OCI-LY1 (cell line): Measurements from ENCODE around the gene LHX3.

ENCODE experiments used
- H2AFZ ChIP-seq: fragments of 200-600 bp; sonication (generic), shearing (Covaris generic); 2 replicates; pipeline ENCODE4 v1.6.0; 2014; ENCODE audit warnings: antibody characterized with exemption, mild to moderate bottlenecking, low read length
- H3F3A ChIP-seq: fragments of 200-600 bp; sonication (generic), shearing (Covaris generic); 2 replicates; pipeline ENCODE4 v1.6.0; 2014; ENCODE audit warnings: mild to moderate bottlenecking, antibody characterized with exemption, low read length, moderate library complexity; ENCODE audit not compliant: insufficient read depth
- H3K27ac ChIP-seq: fragments of 200-600 bp; sonication (generic); 2 replicates; pipeline ENCODE4 v1.5.1; 2014; ENCODE audit warnings: low read length, mixed run types, mild to moderate bottlenecking, low read depth; ENCODE audit not compliant: poor library complexity, severe bottlenecking
- H3K27me3 ChIP-seq: fragments of 200-600 bp; sonication (generic); 2 replicates; pipeline ENCODE4 v1.6.0; 2014; ENCODE audit warnings: antibody characterized with exemption, mild to moderate bottlenecking, low read length, moderate library complexity; ENCODE audit not compliant: insufficient read depth
- H3K36me3 ChIP-seq: fragments of 200-600 bp; sonication (generic); 2 replicates; pipeline ENCODE4 v1.6.1; 2014; ENCODE audit warnings: mild to moderate bottlenecking, antibody characterized with exemption, low read length, moderate library complexity, mixed read lengths; ENCODE audit not compliant: insufficient read depth
- H3K4me1 ChIP-seq: fragments of 200-600 bp; sonication (generic); 2 replicates; pipeline ENCODE4 v1.5.1; 2014; ENCODE audit warnings: mild to moderate bottlenecking, low read length, moderate library complexity; ENCODE audit not compliant: insufficient read depth, severe bottlenecking
- H3K4me2 ChIP-seq: fragments of 200-600 bp; sonication (generic), shearing (Covaris generic); 2 replicates; pipeline ENCODE4 v1.6.1; 2014; ENCODE audit warnings: low read length
- H3K4me3 ChIP-seq: fragments of 200-600 bp; sonication (generic); 2 replicates; pipeline ENCODE4 v1.5.1; 2014; ENCODE audit warnings: low read length, low read depth, mild to moderate bottlenecking, mixed read lengths; ENCODE audit not compliant: poor library complexity, severe bottlenecking
- H3K79me2 ChIP-seq: fragments of 200-600 bp; shearing (Covaris generic); 2 replicates; pipeline ENCODE4 v1.6.1; 2016; ENCODE audit warnings: mixed run types, low read length, mixed read lengths; ENCODE audit not compliant: insufficient read depth
- H3K9ac ChIP-seq: fragments of 200-600 bp; sonication (generic), shearing (Covaris generic); 2 replicates; pipeline ENCODE4 v1.6.1; 2014; ENCODE audit warnings: mild to moderate bottlenecking, low read length, mixed read lengths
- H3K9me2 ChIP-seq: fragments of 200-600 bp; sonication (generic), shearing (Covaris generic); 2 replicates; pipeline ENCODE4 v1.6.1; 2014; ENCODE audit warnings: low read depth, mild to moderate bottlenecking, low read length, mixed read lengths
- H3K9me3 ChIP-seq: fragments of 200-600 bp; shearing (Covaris generic); 2 replicates; pipeline ENCODE4 v1.6.1; 2014; ENCODE audit warnings: low read length, mixed read lengths
- H4K20me1 ChIP-seq: fragments of 200-600 bp; sonication (generic), shearing (Covaris generic); 2 replicates; pipeline ENCODE4 v1.6.0; 2016; ENCODE audit warnings: mild to moderate bottlenecking, low read length; ENCODE audit not compliant: insufficient read depth
- EZH2 ChIP-seq: fragments of 200-600 bp; sonication (generic), shearing (Covaris generic); IDR thresholded peaks from 2 replicates; pipeline ENCODE4 v1.8.0; 2017; ENCODE audit warnings: borderline replicate concordance, mixed run types, mild to moderate bottlenecking, antibody characterized with exemption, low read length, moderate library complexity, mixed read lengths
- TF ChIP-seq, protein P1 (sequence below): fragments of 200-600 bp; sonication (generic), shearing (Covaris generic); IDR thresholded peaks from 2 replicates; pipeline ENCODE4 v1.5.1; 2017; ENCODE audit warnings: mild to moderate bottlenecking, antibody characterized with exemption, low read length, moderate library complexity, mixed read lengths

Gene LHX3

GRCh38 chr9:136147038-136147889, 57.7 kb downstream of the LHX3 start:
- Histone ChIP-seq H3K36me3 (no peaks in the 10 kb centered on the region), H3K27me3 (peaks cover 13% of the 10 kb centered on the region), H3K79me2 (no peaks in the 10 kb centered on the region), H2AFZ (no peak overlapping the region), H3K27ac (no peak overlapping the region), H3K4me1 (no peaks in the 10 kb centered on the region), H4K20me1 (no peaks in the 10 kb centered on the region), H3K4me2 (no peak overlapping the region), H3K9me2 (no peaks in the 10 kb centered on the region), H3K9me3 (no peaks in the 10 kb centered on the region), H3K9ac (no peak overlapping the region), H3K4me3 (no peak overlapping the region), H3F3A (no peaks in the 10 kb centered on the region)
- TF ChIP-seq, protein P1, sequence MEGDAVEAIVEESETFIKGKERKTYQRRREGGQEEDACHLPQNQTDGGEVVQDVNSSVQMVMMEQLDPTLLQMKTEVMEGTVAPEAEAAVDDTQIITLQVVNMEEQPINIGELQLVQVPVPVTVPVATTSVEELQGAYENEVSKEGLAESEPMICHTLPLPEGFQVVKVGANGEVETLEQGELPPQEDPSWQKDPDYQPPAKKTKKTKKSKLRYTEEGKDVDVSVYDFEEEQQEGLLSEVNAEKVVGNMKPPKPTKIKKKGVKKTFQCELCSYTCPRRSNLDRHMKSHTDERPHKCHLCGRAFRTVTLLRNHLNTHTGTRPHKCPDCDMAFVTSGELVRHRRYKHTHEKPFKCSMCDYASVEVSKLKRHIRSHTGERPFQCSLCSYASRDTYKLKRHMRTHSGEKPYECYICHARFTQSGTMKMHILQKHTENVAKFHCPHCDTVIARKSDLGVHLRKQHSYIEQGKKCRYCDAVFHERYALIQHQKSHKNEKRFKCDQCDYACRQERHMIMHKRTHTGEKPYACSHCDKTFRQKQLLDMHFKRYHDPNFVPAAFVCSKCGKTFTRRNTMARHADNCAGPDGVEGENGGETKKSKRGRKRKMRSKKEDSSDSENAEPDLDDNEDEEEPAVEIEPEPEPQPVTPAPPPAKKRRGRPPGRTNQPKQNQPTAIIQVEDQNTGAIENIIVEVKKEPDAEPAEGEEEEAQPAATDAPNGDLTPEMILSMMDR: no peak
- no peak for TF ChIP-seq EZH2
